LNCaP clone FGC (cell line): Measurements from ENCODE around the gene NDUFB1.

Source experiments
- DNase-seq: peaks from one replicate; pipeline ENCODE4 v3.0.0-alpha.2; 2011; ENCODE audit warnings: low read depth
- H3K4me3 ChIP-seq: 2 replicates; pipeline ENCODE4 v1.5.1; 2011; ENCODE audit warnings: mild to moderate bottlenecking, low read depth, low read length, control low read depth
- TF ChIP-seq, protein P1 (sequence below): IDR thresholded peaks from 2 replicates; pipeline ENCODE4 v1.5.1; 2012; ENCODE audit warnings: mild to moderate bottlenecking; ENCODE audit not compliant: control insufficient read depth, insufficient read depth; ENCODE audit errors: extremely low read depth

Gene NDUFB1

DNA sequence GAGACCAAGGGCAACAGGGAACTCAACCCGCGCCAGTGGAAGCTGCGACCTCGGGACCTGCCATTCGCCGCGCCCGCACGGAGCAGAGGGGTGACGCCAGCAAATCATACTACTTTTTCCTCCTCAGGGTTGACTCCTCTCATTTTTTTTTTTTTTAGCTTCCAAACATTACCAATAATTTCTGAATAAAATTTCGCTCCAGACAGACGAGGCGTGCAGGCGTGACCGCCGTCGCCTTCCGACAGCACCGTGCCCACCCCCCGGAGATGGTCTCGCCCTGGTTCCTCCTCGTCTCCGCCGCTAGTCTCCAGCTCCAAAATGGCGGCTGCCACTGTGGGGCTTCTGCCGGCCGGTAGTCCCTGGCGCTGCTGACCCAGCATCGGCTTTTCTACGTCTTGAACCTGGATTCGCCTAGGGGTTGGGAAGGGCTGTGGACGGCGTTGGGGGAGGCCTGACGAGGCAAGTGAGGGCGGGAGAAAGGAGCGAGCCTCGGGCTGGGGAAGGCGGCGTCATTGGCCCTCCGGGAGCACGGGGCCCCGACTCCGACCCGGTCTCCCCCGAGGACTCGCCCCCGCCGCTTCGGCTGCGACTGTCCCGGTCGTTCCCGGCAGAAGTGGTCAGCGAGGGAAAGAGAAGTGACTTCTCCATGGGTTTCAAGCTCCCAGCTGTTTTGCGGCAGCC, at the start of gene NDUFB1, which contains the start of gene CPSF2:
NDUFB1 (minus strand) TSS at position 37 of the 681 bp plus-strand sequence. CDS start 4,069 bp downstream, outside the sequence.
CPSF2 (plus strand) TSS at position 300 of the 681 bp plus-strand sequence. CDS start 9,016 bp downstream, outside the sequence.
- TF ChIP-seq, protein P1, sequence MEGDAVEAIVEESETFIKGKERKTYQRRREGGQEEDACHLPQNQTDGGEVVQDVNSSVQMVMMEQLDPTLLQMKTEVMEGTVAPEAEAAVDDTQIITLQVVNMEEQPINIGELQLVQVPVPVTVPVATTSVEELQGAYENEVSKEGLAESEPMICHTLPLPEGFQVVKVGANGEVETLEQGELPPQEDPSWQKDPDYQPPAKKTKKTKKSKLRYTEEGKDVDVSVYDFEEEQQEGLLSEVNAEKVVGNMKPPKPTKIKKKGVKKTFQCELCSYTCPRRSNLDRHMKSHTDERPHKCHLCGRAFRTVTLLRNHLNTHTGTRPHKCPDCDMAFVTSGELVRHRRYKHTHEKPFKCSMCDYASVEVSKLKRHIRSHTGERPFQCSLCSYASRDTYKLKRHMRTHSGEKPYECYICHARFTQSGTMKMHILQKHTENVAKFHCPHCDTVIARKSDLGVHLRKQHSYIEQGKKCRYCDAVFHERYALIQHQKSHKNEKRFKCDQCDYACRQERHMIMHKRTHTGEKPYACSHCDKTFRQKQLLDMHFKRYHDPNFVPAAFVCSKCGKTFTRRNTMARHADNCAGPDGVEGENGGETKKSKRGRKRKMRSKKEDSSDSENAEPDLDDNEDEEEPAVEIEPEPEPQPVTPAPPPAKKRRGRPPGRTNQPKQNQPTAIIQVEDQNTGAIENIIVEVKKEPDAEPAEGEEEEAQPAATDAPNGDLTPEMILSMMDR, result no peak
- peak within 1 kb of the TSS; percentile 81 for H3K4me3 ChIP-seq
- DNase-seq, result no peak

DNA sequence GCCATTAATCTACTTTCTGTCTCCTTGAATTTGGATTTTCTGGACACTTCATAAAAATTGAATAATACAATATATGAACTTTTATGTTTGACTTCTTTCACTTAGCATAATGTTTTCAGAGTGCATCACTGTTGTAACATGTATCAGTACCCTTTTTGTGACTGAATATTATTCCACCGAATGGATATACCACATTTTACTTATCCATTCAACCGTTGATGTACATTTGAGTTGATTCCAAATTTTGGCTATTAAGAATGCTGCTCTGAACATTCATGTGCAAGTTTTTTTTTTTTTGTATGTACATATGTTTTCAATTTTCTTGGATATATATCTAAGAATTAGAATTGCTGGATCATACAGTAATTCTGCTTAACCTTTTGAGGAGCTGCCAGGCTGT, 43.5 kb upstream of the NDUFB1 start:
- no peak overlapping the region for H3K4me3 ChIP-seq
- TF ChIP-seq, protein P1, result no peak
- no peak for DNase-seq

DNA sequence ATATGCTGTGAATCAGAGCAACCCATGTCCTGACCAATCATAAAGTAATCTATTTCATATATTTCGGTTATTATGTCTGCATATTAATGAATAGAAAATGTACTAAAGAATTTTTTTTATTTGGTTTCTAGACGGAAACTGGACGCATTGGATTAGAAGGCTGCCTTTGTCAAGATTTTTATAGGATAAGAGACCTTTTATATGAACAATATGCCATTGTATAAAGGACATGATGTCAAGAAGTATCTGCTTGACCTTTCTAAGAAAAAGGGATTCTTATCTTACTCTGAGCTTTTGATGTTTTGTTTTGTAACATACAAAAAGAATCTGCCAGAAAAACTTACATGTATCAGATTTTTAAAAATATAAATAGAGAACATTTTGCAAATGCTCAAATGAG, 40.0 kb upstream of the NDUFB1 start:
- DNase-seq, result no peak
- H3K4me3 ChIP-seq, result no peak overlapping the region
- TF ChIP-seq, protein P1, result no peak

DNA sequence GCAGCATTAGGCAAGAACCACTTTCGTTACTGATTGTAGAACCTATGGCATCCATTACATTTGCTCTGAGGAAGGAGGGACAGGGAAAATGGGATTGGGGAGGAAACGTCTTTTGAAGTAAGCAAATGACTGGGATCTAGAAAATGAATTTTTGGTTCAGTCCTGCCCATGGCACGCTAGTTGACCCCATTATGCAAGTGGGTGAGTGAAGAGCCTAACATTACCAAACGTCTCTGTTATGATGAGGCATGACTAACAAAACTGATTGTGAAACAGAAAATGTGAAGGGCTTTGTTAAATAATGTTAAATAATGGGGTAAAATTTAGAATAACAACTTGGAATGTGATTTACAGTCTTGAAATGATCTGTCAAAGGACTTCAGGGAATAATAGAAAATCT, 39.1 kb upstream of the NDUFB1 start:
- TF ChIP-seq, protein P1, result no peak
- DNase-seq, result no peak
- H3K4me3 ChIP-seq, result no peak overlapping the region

DNA sequence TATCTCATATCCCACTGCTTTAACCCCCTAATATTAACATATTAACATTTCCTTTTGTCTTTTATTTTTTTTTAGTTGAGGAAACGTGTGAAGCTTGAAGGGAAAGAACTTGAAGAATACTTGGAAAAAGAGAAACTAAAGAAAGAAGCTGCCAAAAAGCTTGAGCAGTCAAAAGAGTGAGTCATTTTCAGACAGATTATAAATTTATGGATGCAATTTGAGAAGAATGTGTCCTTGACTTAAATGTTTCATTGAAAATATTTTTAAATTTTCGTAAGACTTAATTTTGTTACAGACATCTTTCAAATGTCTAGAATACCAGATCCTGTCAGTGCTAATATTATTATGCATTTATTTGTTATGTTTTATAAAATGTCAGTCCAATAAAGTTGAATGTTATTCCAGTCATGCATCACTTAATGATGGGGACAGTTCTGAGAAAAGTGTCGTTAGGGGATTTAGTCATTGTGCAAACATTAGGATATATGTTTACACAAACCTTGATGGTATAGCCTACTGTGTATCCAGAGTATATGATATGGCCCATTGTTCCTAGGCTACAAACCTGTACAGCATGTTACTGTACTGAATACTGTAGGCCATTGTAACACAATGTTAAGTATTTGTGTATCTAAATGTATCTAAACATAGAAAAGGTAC, 32.9 kb upstream of the NDUFB1 start:
- H3K4me3 ChIP-seq, result no peak overlapping the region
- peak; percentile 3 for DNase-seq
- TF ChIP-seq, protein P1, result no peak

DNA sequence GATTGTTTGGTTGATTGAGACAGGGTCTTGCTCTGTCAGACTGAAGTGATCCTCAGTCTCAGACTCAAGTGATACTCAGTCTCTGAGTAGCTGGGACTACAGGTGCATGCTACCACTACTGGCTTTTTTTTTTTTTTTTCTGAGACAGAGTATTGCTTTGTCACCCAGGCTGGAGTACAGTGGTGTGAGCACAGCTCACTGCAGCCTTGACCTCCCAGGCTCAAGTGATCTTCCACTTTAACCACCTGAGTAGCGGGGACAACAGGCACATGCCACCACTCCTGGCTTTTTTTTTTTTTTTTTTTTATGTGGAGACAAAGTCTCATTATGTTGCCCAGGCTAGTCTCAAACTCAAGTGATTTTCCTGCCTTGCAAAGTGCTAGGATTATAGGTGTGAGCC, 32.1 kb upstream of the NDUFB1 start:
- TF ChIP-seq, protein P1, result no peak
- no peak overlapping the region for H3K4me3 ChIP-seq
- DNase-seq, result no peak
